Activated CD8-positive, alpha-beta memory T cell treated with anti-CD3 and anti-CD28 coated beads, Interleukin-2, amount 50 U/mL, for 48 hours (primary cell): ENCODE data around the gene CRTAC1.
A peak's percentile ranks its signal among the peaks of the same experiment; 100 is the strongest.

Experiments used
- DNase-seq: peaks from one replicate; pipeline ENCODE4 v3.0.0-alpha.2; 2020

CRTAC1 gene

DNA sequence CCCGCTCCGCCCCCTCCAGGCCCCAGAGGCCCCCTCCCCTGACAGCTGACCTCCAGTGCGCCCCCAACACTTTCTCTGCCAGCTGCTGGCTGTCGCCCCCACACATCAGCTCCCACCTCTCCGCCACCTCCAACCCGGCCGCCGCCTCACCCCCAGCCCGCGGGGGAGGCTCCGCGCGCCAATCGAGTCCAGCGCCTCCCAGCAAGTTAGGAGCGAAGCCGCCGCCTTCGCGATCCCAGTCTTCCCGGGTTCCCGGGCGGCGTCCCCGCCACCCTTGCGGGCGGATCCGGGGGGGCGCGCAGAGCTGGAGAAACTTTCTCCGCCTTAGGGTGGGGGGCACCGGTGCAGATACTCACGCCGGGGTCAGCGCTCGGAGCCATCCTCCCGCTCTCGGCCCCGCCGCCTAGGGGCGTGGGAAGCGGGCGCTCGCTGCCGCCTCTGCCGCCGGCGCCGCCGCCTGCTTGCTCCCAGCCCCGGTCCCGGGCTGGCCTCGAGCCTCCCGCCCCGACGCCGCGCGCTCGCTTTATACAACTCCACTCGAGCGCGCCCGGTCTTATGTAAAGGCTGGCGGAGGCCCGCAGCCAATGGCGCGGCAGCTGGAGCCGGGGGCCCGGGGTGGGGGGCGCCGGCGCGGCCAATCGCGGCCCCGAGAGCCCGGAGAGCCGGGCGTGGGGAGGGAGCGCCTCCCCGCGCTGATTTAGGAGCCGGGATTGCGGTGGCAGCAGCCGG is at the start of gene CRTAC1:
Gene CRTAC1 (minus strand): TSS at position 529 of the 729 bp plus-strand sequence. CDS start 149 bp downstream, at position 380.
- no peak for DNase-seq

- no peak for DNase-seq
These were observed 48.4 kb upstream of the CRTAC1 start for GRCh38 chr10:98078774-98079173.

DNA sequence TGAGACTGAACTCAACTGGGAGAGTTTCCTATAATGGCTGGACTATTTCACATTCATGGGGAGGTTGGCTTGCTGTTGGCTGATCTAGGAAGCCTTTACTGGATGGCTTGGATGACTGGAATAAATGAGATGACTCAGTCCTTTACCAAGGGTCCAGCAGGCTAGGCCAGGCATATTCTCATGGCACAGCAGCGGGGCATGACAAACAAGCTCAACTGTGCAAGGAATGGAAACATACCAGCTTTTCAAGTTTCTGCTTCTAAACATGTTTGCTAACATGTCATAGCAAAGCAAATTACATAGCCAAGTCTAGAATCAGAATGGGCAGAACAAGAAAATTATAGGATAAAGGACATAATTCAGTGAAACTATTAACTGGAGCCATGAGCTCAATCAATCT is 46.8 kb upstream of the CRTAC1 start:
- DNase-seq: no peak

- no peak for DNase-seq
These were observed 45.7 kb upstream of the CRTAC1 start for GRCh38 chr10:98076086-98076485.

GRCh38 chr10:98074315-98074911 is 44.0 kb upstream of the CRTAC1 start:
- DNase-seq: no peak

GRCh38 chr10:98067165-98067564 is 36.7 kb upstream of the CRTAC1 start:
- DNase-seq: no peak

DNA sequence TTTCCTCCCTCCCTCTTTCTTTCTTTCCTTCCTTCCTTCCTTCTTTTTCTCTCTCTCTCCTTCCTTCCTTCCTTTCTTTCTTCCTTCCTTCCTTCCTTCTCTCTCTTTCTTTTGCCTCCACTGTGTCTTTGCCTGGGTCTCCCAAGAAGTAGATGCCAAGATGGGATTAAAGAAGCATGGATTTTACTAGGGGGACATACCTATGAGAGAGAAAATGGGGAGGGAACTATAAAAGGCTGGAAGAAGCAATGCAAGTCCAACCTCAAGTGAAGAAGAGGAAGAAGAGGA is 33.3 kb upstream of the CRTAC1 start:
- DNase-seq: no peak

- no peak for DNase-seq
These were observed 32.0 kb upstream of the CRTAC1 start for GRCh38 chr10:98062424-98062823.

DNA sequence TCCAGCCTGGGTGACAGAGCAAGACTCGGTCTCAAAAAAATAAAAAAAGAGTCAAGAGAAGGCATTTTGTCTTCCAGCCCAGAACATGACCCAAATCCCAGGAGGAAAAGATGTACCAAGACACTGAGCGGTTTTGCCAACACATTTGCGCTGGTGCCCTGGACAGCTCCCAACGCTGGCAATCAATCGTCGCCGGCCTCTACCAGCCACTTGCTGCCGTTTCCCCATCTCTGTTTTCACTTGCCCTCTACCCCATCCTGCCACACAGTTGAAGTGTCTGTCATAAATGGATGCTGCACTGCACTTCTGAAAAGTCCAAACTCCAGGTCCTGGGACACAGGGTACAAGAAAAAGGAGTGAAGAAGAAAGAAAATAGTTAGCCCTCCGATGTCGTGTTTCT is 29.7 kb upstream of the CRTAC1 start:
- DNase-seq: no peak

DNA sequence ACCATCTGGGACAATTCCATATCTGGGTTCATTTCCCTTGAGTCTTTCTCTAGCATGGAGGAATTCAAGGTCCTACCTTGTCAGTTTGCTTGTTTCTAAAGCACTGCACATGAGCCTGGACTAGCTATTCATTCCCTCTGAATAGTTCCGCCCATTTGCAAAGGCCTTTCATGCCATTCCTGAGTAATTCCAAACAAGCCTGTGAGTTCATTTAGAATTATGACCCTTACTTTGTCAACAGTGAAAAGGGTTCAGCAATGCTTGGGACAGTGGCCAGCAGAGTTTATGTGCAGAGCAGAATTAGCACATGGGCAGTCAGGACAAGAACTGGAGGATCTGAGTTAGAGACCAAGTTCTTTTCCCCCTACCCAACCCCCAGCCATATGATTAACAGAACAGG is 27.9 kb upstream of the CRTAC1 start:
- DNase-seq: no peak

DNA sequence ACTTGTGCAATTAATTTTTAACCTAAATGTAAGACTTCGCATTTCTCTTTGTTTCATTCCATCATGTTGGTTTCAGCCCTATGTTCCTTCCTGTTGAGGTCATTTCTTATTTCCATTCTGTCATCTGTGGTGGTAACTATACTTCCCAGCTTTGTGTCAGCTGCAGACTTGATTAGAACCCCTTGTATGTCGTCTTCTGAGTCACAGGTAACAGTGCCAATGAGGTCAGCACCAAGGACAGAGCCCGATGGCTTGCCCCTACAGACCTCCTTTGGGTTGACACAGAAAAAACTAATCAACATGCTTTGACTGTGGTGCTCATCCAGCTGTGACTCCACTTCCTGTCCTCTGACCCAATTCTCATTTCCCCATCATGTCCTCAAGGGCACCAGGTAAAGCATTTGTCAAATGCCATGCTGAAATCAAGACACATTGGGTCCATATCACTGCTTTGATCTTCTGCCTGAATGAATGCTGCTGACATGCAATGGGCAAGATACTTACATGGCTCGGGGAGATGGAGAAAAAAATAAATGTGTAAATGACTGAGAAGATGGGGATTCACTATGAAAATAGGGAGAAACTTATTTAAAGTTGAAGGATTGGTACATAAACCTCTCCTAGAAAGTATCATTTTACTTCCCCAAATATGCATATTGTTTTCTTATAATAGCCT is 25.6 kb upstream of the CRTAC1 start:
- DNase-seq: peak; percentile 55

DNA sequence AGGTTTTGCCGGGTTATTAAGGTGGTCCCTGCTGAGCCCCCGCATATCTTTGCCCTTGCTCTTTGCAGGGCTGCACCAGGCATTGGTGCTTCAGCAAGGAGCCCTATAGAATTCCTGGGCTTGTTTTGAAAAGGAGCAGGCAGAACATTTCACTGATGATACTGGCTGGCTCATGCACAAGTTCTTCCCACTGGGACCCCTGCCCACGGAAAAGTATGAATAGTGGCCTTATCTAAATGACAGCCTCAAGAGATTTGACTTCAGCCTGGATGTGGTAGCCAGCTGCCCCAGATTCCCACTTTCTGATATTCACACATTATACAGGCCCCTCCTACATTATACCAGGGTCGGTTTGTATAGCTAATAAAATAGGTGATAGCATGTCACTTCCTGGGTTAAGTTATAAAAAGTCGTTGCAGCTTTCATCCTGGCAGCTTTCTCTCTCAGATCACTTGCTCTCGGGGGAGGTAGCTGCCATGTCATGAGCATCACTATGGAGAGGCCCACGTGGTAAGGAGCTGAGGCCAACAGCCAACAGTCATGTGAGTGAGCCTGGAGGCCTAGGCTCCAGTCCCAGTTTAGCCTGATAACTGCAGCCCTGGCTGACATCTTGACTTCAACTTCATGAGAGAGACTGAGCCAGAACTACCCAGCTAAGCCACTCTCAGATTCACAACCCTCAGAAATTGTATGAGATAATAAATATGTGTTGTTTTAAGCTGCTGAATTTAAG is 16.8 kb upstream of the CRTAC1 start:
- DNase-seq: no peak

DNA sequence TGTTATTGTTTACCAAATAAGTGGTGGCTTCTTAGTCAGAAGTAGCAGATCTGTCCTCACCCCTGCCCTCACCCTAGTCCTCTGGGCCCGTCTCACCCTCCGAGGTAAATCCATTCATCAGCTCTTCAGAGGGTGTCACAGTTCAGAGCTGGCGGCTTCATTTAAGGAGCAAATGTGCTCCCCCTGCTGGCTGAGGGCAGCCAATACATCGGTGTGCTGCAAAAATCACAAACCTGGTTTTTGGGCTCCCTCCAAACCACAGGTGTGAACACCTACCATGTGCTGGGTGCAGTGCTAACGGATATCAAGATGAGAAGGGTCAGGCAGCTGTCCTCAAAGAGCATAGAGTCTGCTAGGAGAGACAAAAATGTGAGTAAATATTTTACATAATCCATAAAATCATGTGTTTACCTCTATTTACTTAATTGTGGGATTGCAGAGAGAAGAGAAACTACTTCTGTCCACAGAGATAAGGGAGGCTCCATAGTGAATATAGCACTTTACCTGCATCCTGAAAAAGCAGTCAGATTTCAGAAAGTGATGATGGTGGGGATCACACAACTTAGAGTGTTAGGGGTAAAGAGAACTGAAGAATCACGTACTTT is 15.5 kb upstream of the CRTAC1 start:
- DNase-seq: peak; percentile 75

DNA sequence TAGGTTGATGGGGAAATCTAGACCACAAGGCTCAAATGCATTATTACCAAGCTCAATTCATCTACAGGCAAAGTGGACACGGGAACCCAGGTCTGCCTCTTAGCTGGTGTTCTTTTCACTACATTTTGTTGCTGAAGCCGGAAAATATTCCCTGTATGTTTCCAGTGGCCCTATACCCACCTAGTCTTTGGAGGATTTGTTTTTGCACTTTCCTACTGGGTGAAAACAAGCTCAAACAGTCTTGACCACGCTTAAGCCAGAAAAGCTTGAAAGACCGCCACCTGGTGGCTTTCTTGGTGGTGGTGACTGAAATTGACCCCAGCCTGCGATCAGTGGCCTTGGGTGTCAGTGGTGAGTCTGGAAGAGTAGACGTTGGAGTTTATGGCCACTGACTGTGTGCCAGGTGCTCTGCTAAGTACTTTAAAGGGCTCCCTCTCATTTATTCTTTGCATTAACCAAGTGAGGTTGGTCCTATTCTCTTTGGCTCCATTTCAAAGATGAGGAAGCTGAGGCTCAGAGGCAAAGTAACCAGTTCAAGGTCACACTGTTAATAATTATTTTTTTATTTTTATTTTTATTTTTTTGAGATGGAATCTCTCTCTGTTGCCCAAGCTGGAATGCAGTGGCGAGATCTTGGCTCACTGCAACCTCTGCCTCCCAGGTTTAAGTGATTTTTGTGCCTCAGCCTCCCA is 11.1 kb upstream of the CRTAC1 start:
- DNase-seq: peak; percentile 72

- DNase-seq: no peak
These were observed 9.4 kb upstream of the CRTAC1 start for GRCh38 chr10:98039690-98040381.

DNA sequence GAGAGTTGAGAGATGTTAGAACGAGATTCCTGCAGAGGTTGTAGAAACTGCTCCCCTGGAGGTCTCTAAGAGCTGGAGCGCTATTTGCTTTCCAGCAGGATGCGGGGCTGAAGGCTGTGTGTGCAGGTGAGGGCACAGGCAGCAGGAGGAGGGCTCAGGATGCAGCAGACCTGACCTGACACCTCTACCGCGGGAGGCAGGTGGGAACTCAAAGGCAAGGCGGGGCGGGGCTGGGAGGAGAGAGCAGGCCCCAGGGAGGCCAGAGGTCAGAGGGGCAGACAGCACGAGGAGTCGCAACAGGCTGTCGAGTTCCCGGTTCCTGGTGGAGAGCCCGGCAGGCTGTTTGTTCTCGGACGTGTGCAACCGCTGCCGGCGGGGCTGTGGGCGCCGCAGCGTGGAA is 7.9 kb upstream of the CRTAC1 start:
- no peak for DNase-seq

DNA sequence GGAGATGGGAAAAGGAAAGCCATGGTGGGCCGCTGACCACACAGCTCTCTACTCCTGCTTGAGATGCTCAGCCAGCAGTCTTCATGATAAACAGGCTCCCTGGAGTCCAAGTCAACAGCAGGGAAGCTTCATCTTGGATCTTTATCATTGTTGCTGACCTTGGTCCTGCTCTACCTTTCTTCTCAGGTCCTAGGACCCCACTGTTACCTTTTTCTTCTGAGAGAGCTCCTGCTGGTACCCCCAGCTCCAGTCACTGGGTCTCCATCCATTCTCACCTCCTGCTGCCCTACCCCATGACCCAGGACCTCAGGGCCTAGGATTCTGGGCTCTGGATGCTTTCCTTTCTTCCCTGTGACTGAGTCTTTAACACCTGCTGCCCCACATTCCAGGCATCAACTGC is 5.2 kb upstream of the CRTAC1 start:
- DNase-seq: no peak

DNA sequence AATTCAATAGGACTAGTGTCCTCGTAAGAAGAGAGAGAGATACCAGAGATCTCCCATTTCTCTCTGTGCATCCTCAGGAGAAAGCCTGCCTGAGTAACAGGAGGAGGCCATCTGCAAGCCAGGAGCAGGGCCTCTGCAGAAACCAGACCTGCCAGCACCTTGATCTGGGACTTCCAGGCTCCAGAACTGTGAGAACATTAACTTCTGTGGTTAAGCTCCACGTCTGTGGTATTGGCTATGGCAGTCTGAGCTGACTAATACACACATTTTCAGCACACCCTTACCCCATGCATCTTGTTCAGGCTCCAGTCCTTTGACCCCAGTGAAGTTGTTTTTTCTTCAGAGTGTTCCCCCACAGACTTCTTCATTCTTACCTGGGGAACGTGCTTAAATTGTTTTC is 3.1 kb upstream of the CRTAC1 start:
- DNase-seq: no peak

GRCh38 chr10:98031440-98031839 is 1.0 kb upstream of the CRTAC1 start:
- no peak for DNase-seq

DNA sequence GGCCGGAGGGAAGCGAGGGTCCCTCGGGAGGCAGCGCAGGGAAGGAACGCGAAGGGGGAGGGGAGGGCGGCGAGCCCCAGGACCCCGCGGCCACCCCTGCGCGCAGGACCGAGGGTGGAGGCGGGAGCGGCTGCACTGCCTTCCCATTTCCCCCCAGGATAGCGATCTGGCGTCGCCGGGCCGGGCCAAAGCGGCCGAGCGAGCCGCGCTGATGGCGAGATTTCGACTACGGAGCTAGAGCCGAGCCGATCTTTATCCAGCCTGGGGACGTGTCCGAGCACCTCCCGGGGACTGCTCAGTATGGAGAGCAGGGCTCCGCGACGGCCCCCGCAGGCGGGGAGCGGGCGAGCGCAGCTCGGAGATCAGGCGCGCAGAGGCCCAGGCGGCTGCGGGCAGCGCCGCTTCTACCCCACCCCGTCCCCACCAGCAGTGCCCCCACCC is 590 bp upstream of the CRTAC1 start:
- DNase-seq: no peak

GRCh38 chr10:98029149-98030092 is 1.0 kb downstream of the CRTAC1 start:
- no peak for DNase-seq
